HG02759 (cell line): Measurements from ENCODE around the gene RPRD1A.
"Not testable (repeated sequence)": the region's sequence is repeated elsewhere in the genome, so short reads cannot be mapped to it uniquely, and the experiment has no call there.

Source experiments
- ATAC-seq: cut with Tn5 transposase; IDR thresholded peaks from one replicate; pipeline ENCODE4 v1.9.1; 2021; ENCODE audit warnings: mild to moderate bottlenecking, moderate library complexity; ENCODE audit not compliant: unreplicated experiment

The RPRD1A gene

GRCh38 chr18:36034299-36034895 lies 33.0 kb downstream of the RPRD1A start:
- ATAC-seq, result no peak

- ATAC-seq, result peak; percentile 15
Observed at GRCh38 chr18:36031903-36032302, 35.5 kb downstream of the RPRD1A start.

DNA sequence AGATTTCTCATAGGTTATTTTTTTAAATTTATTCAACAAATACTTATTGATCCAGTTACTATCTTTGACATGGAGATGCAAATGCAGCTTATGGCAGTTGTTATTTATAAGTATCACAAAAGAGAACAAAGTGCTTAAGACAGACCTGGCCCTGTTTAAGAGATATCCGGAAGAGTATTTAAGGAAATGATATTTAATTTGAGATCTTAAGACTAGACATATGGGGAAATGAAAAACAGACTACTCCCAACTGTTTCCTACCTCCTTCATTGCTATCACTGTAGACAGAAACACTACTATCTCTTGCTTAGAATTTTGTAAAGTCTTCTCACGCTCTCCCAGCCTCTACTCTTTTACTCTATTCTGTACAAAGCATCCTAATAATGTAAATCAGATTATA lies 36.0 kb downstream of the RPRD1A start:
- ATAC-seq, result peak; percentile 37

DNA sequence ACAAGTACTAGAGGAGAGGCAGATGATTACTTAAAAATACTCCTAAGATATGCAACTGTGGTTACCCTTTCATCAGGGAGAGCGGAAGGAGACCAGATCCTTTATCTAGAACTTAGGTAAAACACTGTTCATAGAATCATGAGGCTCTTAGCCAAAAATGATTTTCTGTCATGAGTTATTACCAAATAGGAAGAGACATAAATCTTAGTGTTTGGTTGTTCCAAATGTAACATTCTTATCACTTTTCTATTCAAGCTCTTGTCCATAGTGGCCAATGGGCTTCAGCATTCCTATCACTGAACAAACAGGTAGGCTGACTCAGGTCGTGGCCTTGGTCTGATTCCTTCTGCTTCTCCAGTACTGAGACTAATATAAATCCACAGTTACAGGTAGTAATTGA lies 38.5 kb downstream of the RPRD1A start:
- no peak for ATAC-seq

DNA sequence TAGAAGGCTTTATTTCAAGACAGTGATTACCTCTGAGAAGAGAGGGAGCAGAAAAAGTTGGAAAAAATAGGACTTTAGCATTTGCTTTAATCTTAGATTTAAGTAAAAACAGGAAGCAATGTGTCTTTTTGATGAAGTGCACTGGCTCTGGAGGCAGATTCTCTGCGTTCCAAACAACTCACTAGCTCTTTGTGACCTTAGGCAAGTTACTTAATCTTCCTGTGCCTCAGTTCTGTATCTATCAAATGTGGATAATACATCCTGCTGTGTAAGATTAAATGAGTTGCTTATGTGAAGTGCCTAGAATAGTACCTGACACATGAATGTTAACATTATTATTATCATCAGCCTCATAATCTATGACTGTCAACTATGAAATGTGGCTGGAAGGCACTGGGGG lies 42.3 kb downstream of the RPRD1A start:
- no peak for ATAC-seq

GRCh38 chr18:36024241-36024640 lies 43.1 kb downstream of the RPRD1A start:
- not testable (repeated sequence) for ATAC-seq

DNA sequence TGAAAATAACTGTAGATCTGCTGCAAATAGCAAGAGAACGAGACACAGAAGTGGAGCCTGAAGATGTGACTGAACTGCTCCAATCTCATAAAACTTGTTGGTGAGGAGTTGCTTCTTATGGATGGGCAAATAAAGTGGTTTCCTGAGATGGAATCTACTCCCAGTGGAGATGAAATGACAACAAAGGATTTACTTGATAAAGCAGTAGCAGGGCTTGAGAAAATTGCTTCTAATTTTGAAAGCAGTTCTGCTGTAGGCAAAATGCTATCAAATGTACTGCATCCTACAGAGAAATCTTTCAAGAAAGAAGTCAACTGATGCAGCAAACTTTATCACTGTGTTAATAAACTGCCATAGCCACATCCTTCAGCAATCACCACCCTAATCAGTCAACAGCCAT lies 44.0 kb downstream of the RPRD1A start:
- ATAC-seq, result no peak

GRCh38 chr18:36020174-36020711 lies 47.1 kb downstream of the RPRD1A start:
- ATAC-seq, result no peak

DNA sequence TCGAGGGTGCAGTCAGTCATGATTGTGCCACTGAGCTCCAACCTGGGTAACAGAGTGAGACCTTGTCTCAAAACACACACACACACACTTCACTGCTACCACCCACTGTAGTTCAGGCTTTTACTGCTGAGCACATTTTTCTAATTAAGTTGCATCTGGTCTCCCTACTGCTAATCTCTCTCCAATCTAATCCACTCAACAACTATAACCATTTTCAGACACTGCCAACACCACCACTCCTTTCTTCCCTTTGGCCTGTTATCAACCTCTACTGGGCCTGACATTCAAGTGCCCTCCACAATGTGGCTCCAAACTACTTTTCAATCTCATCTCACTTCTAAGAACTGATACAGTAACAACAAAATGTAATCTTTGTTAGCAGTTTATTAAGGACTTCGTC lies 50.1 kb downstream of the RPRD1A start:
- no peak for ATAC-seq

DNA sequence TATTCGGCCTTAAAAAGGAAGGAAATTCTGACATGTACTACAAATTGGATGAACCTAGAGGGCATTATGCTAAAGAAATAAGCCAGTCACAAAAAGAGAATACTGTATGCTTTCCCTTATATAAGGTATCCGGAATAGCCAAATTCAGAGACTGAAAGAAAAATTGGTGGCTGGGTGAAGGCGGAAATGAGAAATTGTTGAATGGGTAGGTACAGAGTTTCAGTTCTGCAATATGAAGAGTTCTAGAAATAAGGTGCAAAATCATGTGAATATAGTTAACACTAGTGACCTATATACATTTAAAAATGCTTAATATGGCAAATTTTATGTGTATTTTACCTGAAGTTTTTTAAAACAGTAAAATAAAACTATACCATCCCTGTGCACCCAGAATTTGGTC lies 51.7 kb downstream of the RPRD1A start:
- ATAC-seq, result peak; percentile 91

DNA sequence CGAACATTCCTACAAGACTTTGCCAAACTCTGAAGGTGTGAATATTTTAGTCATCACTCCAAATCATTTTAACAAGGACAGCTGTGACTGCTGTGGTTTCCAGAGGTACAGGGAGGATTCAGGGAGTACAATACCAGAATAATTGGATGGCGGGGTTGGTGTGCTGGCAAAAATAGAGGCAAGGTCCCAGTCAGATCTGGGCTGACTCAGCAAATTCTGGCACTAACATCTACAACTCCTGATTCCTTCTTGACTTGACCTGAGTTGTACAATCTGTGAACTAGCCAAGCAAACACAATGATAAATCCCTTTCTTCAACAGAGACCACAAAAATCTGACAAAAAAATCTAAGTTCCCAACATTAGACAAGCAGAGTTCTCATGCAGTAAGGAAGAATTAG lies 54.5 kb downstream of the RPRD1A start:
- ATAC-seq, result no peak

- no peak for ATAC-seq
Observed at GRCh38 chr18:36009214-36009613, 58.1 kb downstream of the RPRD1A start.

- no peak for ATAC-seq
Observed at GRCh38 chr18:36006997-36007396, 60.4 kb downstream of the RPRD1A start.

- ATAC-seq, result no peak
Observed at GRCh38 chr18:35999925-36000324, 67.4 kb downstream of the RPRD1A start.

- ATAC-seq, result no peak
Observed at GRCh38 chr18:35998967-35999366, 68.4 kb downstream of the RPRD1A start.

DNA sequence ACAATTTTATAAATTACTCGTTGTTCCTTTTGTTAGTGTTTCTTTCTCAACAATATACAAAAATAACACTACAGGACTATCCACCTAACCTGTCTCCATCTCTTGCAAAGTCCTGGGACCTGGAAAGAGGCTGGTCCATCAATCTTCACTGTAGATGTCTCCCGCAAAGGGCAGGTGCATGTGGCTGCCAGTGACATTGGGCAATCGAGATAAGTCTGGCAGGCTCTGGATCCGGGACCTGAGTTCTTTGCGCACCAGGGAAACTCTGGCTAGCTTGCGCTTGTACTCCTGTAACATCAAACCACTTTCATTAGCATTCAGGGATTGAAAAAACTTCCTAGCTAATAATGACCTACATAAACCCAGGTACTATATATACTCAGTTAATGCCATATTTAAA lies 74.3 kb downstream of the RPRD1A start:
- no peak for ATAC-seq

GRCh38 chr18:35991696-35992095 lies 75.7 kb downstream of the RPRD1A start:
- ATAC-seq, result no peak

DNA sequence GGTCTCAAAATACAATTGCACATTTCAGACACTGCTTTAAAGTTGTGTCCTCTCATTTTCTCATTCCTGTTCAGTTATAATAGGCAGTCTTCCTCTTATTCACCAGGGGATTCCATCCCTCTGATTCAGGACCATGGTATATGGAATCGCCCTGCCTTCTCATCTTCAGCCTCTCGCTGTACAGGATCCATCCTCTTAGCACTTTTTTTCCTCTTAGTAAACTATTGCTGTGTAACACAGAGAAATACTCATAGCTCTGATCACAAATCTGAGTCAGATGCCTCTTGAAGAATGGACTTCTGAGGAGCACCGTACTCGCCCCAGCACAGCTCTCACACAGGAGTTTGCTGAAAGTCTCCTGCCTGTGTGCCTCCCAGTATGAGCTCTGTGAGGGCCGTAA lies 83.5 kb downstream of the RPRD1A start:
- ATAC-seq, result no peak

DNA sequence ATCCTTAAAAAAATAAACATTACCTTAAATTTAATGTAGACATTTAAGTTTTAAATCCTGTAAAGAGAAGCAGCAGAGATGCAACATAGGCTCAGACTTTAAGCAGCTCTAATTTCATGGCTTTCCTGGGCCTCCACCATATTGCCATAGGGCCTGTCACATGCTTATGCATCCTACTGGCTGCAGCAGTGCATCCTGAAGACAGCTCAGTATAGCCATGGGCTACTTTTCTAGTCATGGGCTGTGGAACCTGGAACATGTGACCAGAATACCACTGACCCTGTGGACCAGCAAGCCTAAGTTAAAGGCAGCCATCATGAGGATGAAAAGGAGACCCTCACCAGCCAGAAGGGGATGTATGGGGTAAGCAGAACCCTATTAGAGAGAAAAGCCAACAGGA lies 84.2 kb downstream of the RPRD1A start:
- no peak for ATAC-seq

DNA sequence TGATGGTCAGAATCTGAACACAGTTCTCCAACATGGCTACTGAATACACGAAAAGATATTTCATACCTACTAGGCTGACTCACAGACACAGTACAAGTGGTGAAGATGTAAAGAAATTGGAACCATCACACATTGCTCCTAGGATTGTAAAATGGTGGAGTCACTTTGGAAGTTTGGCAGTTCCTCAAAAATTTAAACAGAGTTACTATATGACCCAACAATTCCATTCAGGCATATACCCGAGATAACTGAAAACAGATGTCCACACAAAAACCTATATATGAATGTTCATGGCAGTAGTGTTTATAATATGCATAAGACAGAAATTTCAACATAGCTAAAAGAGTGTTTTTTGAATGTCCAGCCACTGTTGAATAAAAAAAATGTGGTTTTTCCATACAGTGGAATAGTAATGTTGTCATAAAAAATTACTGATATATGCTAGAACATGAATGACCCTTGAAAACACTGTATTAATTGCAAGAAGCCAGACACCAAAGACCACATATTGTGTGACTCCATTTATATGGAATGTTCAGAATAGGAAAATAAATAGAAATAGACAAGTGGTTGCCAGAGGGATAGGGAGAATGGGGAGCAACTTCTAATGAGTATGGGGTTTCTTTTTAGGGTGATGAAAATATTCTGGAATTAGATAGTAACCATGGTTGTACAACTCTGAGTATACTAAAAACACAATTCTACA lies 84.8 kb downstream of the RPRD1A start:
- ATAC-seq, result no peak

GRCh38 chr18:35979112-35979511 lies 88.2 kb downstream of the RPRD1A start:
- no peak for ATAC-seq

- no peak for ATAC-seq
Observed at GRCh38 chr18:35974181-35974580, 93.2 kb downstream of the RPRD1A start.

- ATAC-seq, result no peak
Observed at GRCh38 chr18:35973650-35974049, 93.7 kb downstream of the RPRD1A start.
